Measurements from ENCODE around the gene ATP13A3. TPM values are rescaled to one million over a fixed set of nuclear protein-coding genes. Genes with fewer than 3 reads are reported as not detected.
A peak's percentile ranks its signal among the peaks of the same experiment; 100 is the strongest.

ATP13A3 gene
- total RNA-seq, 1 experiment from 2014 or later: 78.3 TPM

GRCh38 chr3:194367992-194368841, 118.6 kb downstream of the ATP13A3 start:
- H3K27me3 Mint-ChIP-seq (ENCODE audit: low read depth): peaks cover 16% of the 10 kb centered on the region
- CTCF ChIA-PET: interaction anchor here (0.9 to 1.5 kb wide), 3 partner anchors 24 to 104 kb away, joined by 3 to 4 read pairs (median 3); no protein-coding TSS in a partner anchor
- DNase-seq (ENCODE audit: low spot score): no peak

More at GRCh38 chr3:194367992-194368841, 118.6 kb downstream of the ATP13A3 start:
- ATAC-seq: peak; percentile 10; the same call in 1 of the 2 replicates
- POLR2A ChIA-PET: no interaction called here
- no peak overlapping the region for H3K4me3 Mint-ChIP-seq
- H3K9me3 Mint-ChIP-seq: no peaks in the 10 kb centered on the region
- TF ChIP-seq E2F4 (CRISPR knock-in tag; IDR thresholded peaks at IDR 0.05; ENCODE audit: borderline replicate concordance, low read depth) (no peak), RELA (CRISPR knock-in tag; IDR thresholded peaks at IDR 0.05; ENCODE audit: borderline replicate concordance) (no peak), EMX1 (CRISPR knock-in tag; IDR thresholded peaks at IDR 0.05) (no peak), ATF6 (CRISPR knock-in tag; IDR thresholded peaks at IDR 0.05) (no peak), HMGA2 (CRISPR knock-in tag; IDR thresholded peaks at IDR 0.05) (no peak), TCF7 (CRISPR knock-in tag; IDR thresholded peaks at IDR 0.05; ENCODE audit: low read depth) (no peak), TEAD1 (CRISPR knock-in tag; IDR thresholded peaks at IDR 0.05) (no peak), ZNF671 (CRISPR knock-in tag; IDR thresholded peaks at IDR 0.05) (no peak), ZNF121 (CRISPR knock-in tag; IDR thresholded peaks at IDR 0.05) (no peak)
- TF ChIP-seq, protein P1, sequence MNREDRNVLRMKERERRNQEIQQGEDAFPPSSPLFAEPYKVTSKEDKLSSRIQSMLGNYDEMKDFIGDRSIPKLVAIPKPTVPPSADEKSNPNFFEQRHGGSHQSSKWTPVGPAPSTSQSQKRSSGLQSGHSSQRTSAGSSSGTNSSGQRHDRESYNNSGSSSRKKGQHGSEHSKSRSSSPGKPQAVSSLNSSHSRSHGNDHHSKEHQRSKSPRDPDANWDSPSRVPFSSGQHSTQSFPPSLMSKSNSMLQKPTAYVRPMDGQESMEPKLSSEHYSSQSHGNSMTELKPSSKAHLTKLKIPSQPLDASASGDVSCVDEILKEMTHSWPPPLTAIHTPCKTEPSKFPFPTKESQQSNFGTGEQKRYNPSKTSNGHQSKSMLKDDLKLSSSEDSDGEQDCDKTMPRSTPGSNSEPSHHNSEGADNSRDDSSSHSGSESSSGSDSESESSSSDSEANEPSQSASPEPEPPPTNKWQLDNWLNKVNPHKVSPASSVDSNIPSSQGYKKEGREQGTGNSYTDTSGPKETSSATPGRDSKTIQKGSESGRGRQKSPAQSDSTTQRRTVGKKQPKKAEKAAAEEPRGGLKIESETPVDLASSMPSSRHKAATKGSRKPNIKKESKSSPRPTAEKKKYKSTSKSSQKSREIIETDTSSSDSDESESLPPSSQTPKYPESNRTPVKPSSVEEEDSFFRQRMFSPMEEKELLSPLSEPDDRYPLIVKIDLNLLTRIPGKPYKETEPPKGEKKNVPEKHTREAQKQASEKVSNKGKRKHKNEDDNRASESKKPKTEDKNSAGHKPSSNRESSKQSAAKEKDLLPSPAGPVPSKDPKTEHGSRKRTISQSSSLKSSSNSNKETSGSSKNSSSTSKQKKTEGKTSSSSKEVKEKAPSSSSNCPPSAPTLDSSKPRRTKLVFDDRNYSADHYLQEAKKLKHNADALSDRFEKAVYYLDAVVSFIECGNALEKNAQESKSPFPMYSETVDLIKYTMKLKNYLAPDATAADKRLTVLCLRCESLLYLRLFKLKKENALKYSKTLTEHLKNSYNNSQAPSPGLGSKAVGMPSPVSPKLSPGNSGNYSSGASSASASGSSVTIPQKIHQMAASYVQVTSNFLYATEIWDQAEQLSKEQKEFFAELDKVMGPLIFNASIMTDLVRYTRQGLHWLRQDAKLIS (CRISPR knock-in tag; IDR thresholded peaks at IDR 0.05; ENCODE audit: borderline replicate concordance): no peak
- TF ChIP-seq, protein P2, sequence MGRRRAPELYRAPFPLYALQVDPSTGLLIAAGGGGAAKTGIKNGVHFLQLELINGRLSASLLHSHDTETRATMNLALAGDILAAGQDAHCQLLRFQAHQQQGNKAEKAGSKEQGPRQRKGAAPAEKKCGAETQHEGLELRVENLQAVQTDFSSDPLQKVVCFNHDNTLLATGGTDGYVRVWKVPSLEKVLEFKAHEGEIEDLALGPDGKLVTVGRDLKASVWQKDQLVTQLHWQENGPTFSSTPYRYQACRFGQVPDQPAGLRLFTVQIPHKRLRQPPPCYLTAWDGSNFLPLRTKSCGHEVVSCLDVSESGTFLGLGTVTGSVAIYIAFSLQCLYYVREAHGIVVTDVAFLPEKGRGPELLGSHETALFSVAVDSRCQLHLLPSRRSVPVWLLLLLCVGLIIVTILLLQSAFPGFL (CRISPR knock-in tag; IDR thresholded peaks at IDR 0.05; ENCODE audit: borderline replicate concordance): no peak
- TF ChIP-seq, protein P3, sequence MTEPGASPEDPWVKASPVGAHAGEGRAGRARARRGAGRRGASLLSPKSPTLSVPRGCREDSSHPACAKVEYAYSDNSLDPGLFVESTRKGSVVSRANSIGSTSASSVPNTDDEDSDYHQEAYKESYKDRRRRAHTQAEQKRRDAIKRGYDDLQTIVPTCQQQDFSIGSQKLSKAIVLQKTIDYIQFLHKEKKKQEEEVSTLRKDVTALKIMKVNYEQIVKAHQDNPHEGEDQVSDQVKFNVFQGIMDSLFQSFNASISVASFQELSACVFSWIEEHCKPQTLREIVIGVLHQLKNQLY (CRISPR knock-in tag; IDR thresholded peaks at IDR 0.05): no peak
- TF ChIP-seq, protein P4, sequence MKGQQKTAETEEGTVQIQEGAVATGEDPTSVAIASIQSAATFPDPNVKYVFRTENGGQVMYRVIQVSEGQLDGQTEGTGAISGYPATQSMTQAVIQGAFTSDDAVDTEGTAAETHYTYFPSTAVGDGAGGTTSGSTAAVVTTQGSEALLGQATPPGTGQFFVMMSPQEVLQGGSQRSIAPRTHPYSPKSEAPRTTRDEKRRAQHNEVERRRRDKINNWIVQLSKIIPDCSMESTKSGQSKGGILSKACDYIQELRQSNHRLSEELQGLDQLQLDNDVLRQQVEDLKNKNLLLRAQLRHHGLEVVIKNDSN (CRISPR knock-in tag; IDR thresholded peaks at IDR 0.05): no peak
- no peaks in the 10 kb centered on the region for H3K36me3 Mint-ChIP-seq
- H3K27ac Mint-ChIP-seq: no peak overlapping the region
- H3K4me1 Mint-ChIP-seq: peaks cover 24% of the 10 kb centered on the region

Measured in WTC11 (cell line).